CD14-positive monocyte (primary cell): ENCODE results near the gene UPK3BL2. TPM values are rescaled to one million over a fixed set of nuclear protein-coding genes. Genes with fewer than 3 reads are reported as not detected.
A peak's percentile ranks its signal among the peaks of the same experiment; 100 is the strongest.
"Not testable (repeated sequence)": the region's sequence is repeated elsewhere in the genome, so short reads cannot be mapped to it uniquely, and the experiment has no call there.

Experiments used
- DNase-seq, 3 donors: peaks; one replicate each; pipeline ENCODE4 v3.0.0-alpha.2; 2011 to 2022
- H2AFZ ChIP-seq: 2 replicates; pipeline ENCODE4 v1.6.0; 2012; ENCODE audit warnings: mild to moderate bottlenecking, low read depth, low read length, inconsistent platforms; ENCODE audit not compliant: insufficient read depth, poor library complexity, severe bottlenecking
- H3K27ac ChIP-seq, 2 donors: 1 replicate in 1 of 2; 2 replicates in 1 of 2; pipeline ENCODE4 v1.5.1; 2012 to 2013; ENCODE audit warnings: low read length in 2 of 2, control low read depth in 1 of 2, inconsistent platforms in 1 of 2, low read depth in 1 of 2, mild to moderate bottlenecking in 1 of 2
- H3K27me3 ChIP-seq, 2 donors: one replicate each; pipeline versions ENCODE4 v1.6.0 to v1.6.1; 2011 to 2013; ENCODE audit warnings: low read length in 2 of 2; ENCODE audit not compliant: control insufficient read depth in 2 of 2, insufficient read depth in 2 of 2
- H3K36me3 ChIP-seq, 2 donors: replicated peaks in 1 of 2; 1 replicate in 1 of 2; 2 replicates in 1 of 2; pipeline versions ENCODE4 v1.5.1 to v1.6.1; 2012 to 2013; ENCODE audit warnings: low read length in 2 of 2, control low read depth in 1 of 2, inconsistent platforms in 1 of 2, mild to moderate bottlenecking in 1 of 2; ENCODE audit not compliant: insufficient read depth in 2 of 2, control insufficient read depth in 1 of 2
- H3K4me1 ChIP-seq, 2 donors: 1 replicate in 1 of 2; 2 replicates in 1 of 2; pipeline versions ENCODE4 v1.5.1 to v1.6.1; 2012 to 2013; ENCODE audit warnings: low read length in 2 of 2, control low read depth in 1 of 2, inconsistent platforms in 1 of 2, mild to moderate bottlenecking in 1 of 2, moderate library complexity in 1 of 2; ENCODE audit not compliant: insufficient read depth in 2 of 2, control insufficient read depth in 1 of 2
- H3K4me2 ChIP-seq: replicated peaks from 2 replicates; pipeline ENCODE3; 2012; ENCODE audit warnings: low read length, moderate library complexity, mild to moderate bottlenecking; ENCODE audit not compliant: poor library complexity, severe bottlenecking; ENCODE audit errors: extremely low read depth
- H3K4me3 ChIP-seq, 3 experiments: fragments of 200-600 bp in 1 of 3; sonication (generic) in 1 of 3; replicated peaks in 1 of 3; 1 replicate in 2 of 3; 2 replicates in 1 of 3; pipeline ENCODE4 v1.5.1; 2011 to 2013; ENCODE audit warnings: low read length in 3 of 3, mild to moderate bottlenecking in 3 of 3, control low read depth in 2 of 3, low read depth in 2 of 3, inconsistent platforms in 1 of 3, moderate library complexity in 1 of 3
- H3K79me2 ChIP-seq: 2 replicates; pipeline ENCODE4 v1.6.0; 2012; ENCODE audit warnings: mild to moderate bottlenecking, control low read depth, inconsistent platforms, low read length, moderate library complexity; ENCODE audit not compliant: insufficient read depth
- H3K9ac ChIP-seq: 2 replicates; pipeline ENCODE4 v1.6.0; 2017; ENCODE audit warnings: low read length, mild to moderate bottlenecking; ENCODE audit not compliant: insufficient read depth, poor library complexity, severe bottlenecking
- H3K9me3 ChIP-seq, 2 donors: replicated peaks in 1 of 2; 1 replicate in 1 of 2; 2 replicates in 1 of 2; pipeline versions ENCODE4 v1.5.1 to v1.6.1; 2012 to 2013; ENCODE audit warnings: low read length in 2 of 2, control low read depth in 1 of 2; ENCODE audit not compliant: control insufficient read depth in 1 of 2, insufficient read depth in 1 of 2
- H4K20me1 ChIP-seq: 2 replicates; pipeline ENCODE4 v1.6.0; 2012; ENCODE audit warnings: mild to moderate bottlenecking, low read length, control low read depth, moderate library complexity; ENCODE audit not compliant: insufficient read depth
- H3K27ac Mint-ChIP-seq, 7 donors: one replicate each; pipeline ENCODE4 v1.8.0; 2020; ENCODE audit warnings: mild to moderate bottlenecking in 7 of 7, mixed read lengths in 7 of 7, moderate library complexity in 6 of 7, inconsistent platforms in 2 of 7
- H3K27me3 Mint-ChIP-seq, 3 donors: one replicate each; pipeline ENCODE4 v1.8.0; 2021 to 2022; ENCODE audit warnings: low read depth in 3 of 3, mild to moderate bottlenecking in 3 of 3, mixed read lengths in 3 of 3, moderate library complexity in 3 of 3, inconsistent platforms in 1 of 3
- H3K36me3 Mint-ChIP-seq, 2 donors: one replicate each; pipeline ENCODE4 v1.8.0; 2020; ENCODE audit warnings: mixed read lengths in 2 of 2, inconsistent platforms in 1 of 2, mild to moderate bottlenecking in 1 of 2
- H3K4me1 Mint-ChIP-seq: one replicate; pipeline ENCODE4 v1.8.0; 2020; ENCODE audit warnings: mild to moderate bottlenecking, mixed read lengths
- H3K4me3 Mint-ChIP-seq, 2 donors: one replicate each; pipeline ENCODE4 v1.8.0; 2020; ENCODE audit warnings: mild to moderate bottlenecking in 2 of 2, mixed read lengths in 2 of 2, moderate library complexity in 1 of 2
- H3K9me3 Mint-ChIP-seq, 7 donors: one replicate each; pipeline ENCODE4 v1.8.0; 2020 to 2022; ENCODE audit warnings: mixed read lengths in 7 of 7, mild to moderate bottlenecking in 6 of 7, moderate library complexity in 6 of 7, inconsistent platforms in 2 of 7
- WGBS: methylation state at CpG from one replicate; pipeline ENCODE4 v1.1.5; 2013; ENCODE audit warnings: missing lambda C conversion rate; ENCODE audit not compliant: insufficient coverage; 5-methylcytosine and 5-hydroxymethylcytosine counted together
- intact Hi-C, 2 donors: fragments of 100-400 bp; cut with micrococcal nuclease; formaldehyde crosslinking; loops; one replicate each; pipeline versions ENCODE4 v1.15.0 to v1.15.1; 2023
- polyA plus RNA-seq, 3 donors: library from polyadenylated mRNA; depleted of rRNA in 1 of 3; unstranded in 2 of 3; stranded (reverse) in 1 of 3; fragments of 300-500 nt in 2 of 3; fragments of >200 nt in 1 of 3; fragmentation: Illumina TruSeq in 2 of 3; gene quantifications; 1 replicate in 2 of 3; 2 replicates in 1 of 3; pipeline ENCODE4 v1.2.3, GENCODE V29; 2012 to 2021

Gene UPK3BL2
- polyA plus RNA-seq, 3 donors, result 0.30 to 94.8 (median 0.39) TPM

DNA sequence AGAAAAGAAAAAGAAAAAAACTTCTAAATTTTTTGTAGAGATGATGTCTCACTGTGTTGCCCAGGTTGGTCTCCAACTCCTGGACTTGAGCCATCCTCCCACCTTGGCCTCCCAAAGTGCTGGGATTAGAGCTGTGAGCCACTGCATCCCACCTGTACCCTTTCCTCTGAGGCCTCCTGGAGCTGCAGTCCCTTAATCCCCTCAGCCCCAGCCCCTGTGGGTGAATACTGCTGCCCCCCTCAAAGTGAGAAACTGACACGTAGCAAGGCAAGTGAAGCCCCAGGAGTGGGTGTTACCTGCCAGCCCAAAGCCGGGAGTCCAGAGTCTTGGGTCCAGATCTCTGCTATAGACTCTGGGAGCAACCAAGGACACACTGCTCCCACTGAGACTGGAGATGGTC, 18.7 kb downstream of the UPK3BL2 start:
- H3K36me3 Mint-ChIP-seq, H3K4me1 Mint-ChIP-seq, DNase-seq, H3K4me2 ChIP-seq, H3K27ac Mint-ChIP-seq, H3K4me1 ChIP-seq, H3K9ac ChIP-seq, H3K27ac ChIP-seq, H2AFZ ChIP-seq, H3K4me3 ChIP-seq, H3K9me3 Mint-ChIP-seq, H3K27me3 ChIP-seq, intact Hi-C loops, H3K9me3 ChIP-seq, H4K20me1 ChIP-seq, H3K36me3 ChIP-seq, H3K27me3 Mint-ChIP-seq, H3K4me3 Mint-ChIP-seq, H3K79me2 ChIP-seq: not testable (repeated sequence)
- no CpG with 5 or more reads among the region's 2 CpGs for WGBS

DNA sequence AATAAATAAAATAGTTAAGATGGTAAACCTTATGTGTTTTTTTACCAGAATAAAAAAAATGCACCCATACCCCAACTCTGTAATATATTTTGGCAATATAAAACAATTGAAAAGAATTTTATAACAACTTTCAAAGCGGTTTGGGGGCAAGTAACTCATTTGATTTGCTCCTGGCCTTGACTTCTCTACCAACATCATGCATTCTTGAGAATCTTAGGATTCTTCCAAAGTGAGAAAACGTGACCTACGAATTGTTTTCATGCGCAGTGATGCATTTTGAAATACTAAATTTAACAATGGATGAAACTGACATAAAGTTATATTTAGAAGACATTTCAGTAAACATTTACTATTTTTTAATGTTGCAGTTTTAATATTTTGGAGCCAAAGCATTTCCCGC, 22.7 kb downstream of the UPK3BL2 start:
- H3K9me3 ChIP-seq, intact Hi-C loops, H3K27ac Mint-ChIP-seq, H3K9me3 Mint-ChIP-seq, H3K4me3 ChIP-seq, H3K27me3 ChIP-seq, H3K36me3 ChIP-seq, H3K4me2 ChIP-seq, H3K36me3 Mint-ChIP-seq, H3K79me2 ChIP-seq, DNase-seq, H2AFZ ChIP-seq, H3K4me1 ChIP-seq, H3K4me1 Mint-ChIP-seq, H4K20me1 ChIP-seq, H3K4me3 Mint-ChIP-seq, H3K27ac ChIP-seq, H3K9ac ChIP-seq, H3K27me3 Mint-ChIP-seq: not testable (repeated sequence)
- WGBS, result no CpG with 5 or more reads among the region's 5 CpGs

DNA sequence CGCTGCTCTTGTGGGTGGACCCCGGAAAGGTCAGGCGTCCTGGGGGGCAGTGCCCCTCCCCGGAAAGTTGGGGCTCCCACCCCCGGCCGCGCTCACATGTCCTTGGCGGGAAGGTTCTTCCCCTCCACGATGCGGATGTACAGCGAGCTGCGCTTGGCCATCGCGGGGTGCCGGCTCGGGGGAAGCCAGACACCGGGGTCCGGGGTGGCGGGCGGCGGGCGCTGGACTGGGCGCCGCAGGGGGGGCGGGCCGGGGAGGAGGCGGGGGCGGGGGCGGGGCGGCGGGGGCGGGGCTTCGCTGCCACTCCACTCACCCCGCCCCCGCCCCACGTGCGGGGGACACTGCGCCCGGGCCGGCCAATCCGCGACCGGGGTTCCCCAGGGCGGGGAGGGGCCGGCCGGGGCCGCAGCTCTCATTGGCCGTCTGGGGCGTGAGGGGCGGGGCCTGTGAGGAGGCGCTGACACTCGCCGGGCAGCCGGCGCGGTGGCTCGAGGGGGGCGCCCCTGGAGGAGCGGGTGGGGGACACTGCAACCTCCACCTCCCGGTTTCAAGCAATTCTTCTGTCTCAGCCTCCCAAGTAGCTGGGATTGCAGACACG, 25.8 kb downstream of the UPK3BL2 start, which contains the start of gene RASA4B:
TSS of gene RASA4B (minus strand) at position 228 of the 598 bp plus-strand sequence. CDS start at position 161, 67 bp downstream.
- H3K36me3 Mint-ChIP-seq, H3K27me3 ChIP-seq, intact Hi-C loops, H3K9me3 ChIP-seq, H4K20me1 ChIP-seq, H3K4me1 Mint-ChIP-seq, H3K27ac Mint-ChIP-seq, H3K27ac ChIP-seq, H3K4me3 ChIP-seq, H3K9me3 Mint-ChIP-seq, H3K9ac ChIP-seq, H3K4me3 Mint-ChIP-seq, H3K36me3 ChIP-seq, H3K79me2 ChIP-seq, H3K4me2 ChIP-seq, H3K4me1 ChIP-seq, H2AFZ ChIP-seq, H3K27me3 Mint-ChIP-seq: not testable (repeated sequence)
- DNase-seq, result peak in 1 of 3 donors; percentile 7
- no CpG with 5 or more reads among the region's 61 CpGs for WGBS

DNA sequence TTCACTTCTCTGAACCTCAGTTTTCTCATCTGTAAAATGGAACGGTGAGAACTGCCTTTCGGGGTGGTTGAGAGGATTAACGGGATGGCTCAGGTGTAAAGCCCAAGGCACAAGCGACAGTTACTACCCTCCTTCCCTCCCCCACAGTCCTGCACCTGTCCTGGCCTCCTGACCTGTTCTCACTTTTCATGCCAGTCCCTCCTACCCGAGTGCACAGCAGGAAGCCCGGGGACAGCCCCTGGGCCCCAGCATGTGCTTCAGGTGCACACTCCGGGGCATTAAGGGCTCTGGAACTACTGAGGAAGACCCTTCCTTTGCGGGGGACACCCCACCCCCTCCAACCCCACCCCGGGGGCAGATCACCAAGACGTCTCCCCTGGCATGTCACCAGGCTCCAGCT, 26.5 kb downstream of the UPK3BL2 start:
- H3K27ac Mint-ChIP-seq, result not testable (repeated sequence)

More for the DNA sequence above, 26.5 kb downstream of the UPK3BL2 start:
- H3K4me3 Mint-ChIP-seq, H3K9me3 ChIP-seq, H3K9me3 Mint-ChIP-seq, H3K79me2 ChIP-seq, H3K27me3 ChIP-seq, intact Hi-C loops, H3K4me1 Mint-ChIP-seq, H4K20me1 ChIP-seq, H3K27me3 Mint-ChIP-seq, H2AFZ ChIP-seq, H3K36me3 ChIP-seq, H3K4me3 ChIP-seq, H3K4me1 ChIP-seq, H3K27ac ChIP-seq, H3K4me2 ChIP-seq, H3K36me3 Mint-ChIP-seq, DNase-seq, H3K9ac ChIP-seq: not testable (repeated sequence)
- no CpG with 5 or more reads among the region's 10 CpGs for WGBS
